ENCODE results near the gene CLCNKB.

DNA sequence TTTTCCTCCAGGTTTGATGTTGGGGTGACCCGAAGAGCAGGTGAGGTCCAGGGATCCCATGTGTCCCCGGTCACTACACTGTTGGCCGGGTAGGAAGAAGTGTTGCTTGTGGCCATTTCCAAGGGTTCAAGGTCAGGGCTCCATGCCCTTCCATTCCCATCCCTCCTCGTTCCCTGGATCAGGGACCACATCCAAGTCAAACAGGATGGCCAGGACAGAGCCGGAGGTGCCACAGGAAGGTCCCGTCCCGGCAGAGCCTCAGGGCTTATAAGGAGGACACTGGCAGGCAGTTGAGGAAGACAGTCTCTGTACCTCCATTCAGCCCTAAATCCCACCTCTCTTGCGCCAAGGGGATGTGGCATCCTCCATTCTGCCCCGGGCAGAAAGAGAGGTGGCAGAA, 51.9 kb downstream of the CLCNKB start:
- TF ChIP-seq ESRRG (CRISPR knock-in tag; IDR thresholded peaks at IDR 0.05): no peak
- TF ChIP-seq BACH2 (CRISPR knock-in tag; IDR thresholded peaks at IDR 0.05; ENCODE audit: borderline replicate concordance): no peak
- TF ChIP-seq CSDC2 (CRISPR knock-in tag; IDR thresholded peaks at IDR 0.05): no peak
- no peak for TF ChIP-seq ARNTL (CRISPR knock-in tag; IDR thresholded peaks at IDR 0.05; ENCODE audit: borderline replicate concordance, low read depth)
- TF ChIP-seq ISL1 (CRISPR knock-in tag; IDR thresholded peaks at IDR 0.05): no peak
